ENCODE data around the gene DUSP10.

- TF ChIP-seq POLR2A (IDR thresholded peaks at IDR 0.05) (no peak), CTCF (IDR thresholded peaks at IDR 0.05) (no peak)
These were observed 27.4 kb downstream of the DUSP10 start for GRCh38 chr1:221714227-221715152.
